ENCODE results near the gene MT1X.
"Not testable (repeated sequence)": the region's sequence is repeated elsewhere in the genome, so short reads cannot be mapped to it uniquely, and the experiment has no call there.

Gene MT1X

DNA sequence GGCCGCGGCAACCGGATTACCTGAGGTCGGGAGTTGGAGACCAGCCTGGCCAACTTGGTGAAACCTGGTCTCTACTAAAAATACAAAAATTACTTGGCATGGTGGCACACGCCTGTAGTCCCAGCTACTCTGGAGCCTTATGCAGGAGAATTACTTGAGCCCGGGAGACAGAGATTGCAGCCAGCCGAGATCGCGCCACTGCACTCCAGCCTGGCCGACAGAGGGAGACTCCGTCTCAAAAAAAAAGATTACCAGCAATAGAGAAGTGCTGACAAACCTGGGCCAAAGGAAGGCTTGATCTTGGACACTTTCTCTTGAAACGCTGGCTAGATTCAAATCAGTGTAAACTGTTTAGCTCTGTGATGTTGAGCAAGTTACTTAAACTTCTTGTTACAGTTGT lies 8.3 kb upstream of the MT1X start:
- peak; percentile 42 to 56 for DNase-seq (ENCODE audit: low read depth in 2 of 2)
- H3K4me3 ChIP-seq (replicated peaks in 1 of 2; ENCODE audit: low read depth in 2 of 2, low read length in 2 of 2): no peak overlapping the region
- TF ChIP-seq, protein P1, sequence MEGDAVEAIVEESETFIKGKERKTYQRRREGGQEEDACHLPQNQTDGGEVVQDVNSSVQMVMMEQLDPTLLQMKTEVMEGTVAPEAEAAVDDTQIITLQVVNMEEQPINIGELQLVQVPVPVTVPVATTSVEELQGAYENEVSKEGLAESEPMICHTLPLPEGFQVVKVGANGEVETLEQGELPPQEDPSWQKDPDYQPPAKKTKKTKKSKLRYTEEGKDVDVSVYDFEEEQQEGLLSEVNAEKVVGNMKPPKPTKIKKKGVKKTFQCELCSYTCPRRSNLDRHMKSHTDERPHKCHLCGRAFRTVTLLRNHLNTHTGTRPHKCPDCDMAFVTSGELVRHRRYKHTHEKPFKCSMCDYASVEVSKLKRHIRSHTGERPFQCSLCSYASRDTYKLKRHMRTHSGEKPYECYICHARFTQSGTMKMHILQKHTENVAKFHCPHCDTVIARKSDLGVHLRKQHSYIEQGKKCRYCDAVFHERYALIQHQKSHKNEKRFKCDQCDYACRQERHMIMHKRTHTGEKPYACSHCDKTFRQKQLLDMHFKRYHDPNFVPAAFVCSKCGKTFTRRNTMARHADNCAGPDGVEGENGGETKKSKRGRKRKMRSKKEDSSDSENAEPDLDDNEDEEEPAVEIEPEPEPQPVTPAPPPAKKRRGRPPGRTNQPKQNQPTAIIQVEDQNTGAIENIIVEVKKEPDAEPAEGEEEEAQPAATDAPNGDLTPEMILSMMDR (IDR thresholded peaks at IDR 0.05; ENCODE audit: low read depth, low read length): peak; percentile 52

DNA sequence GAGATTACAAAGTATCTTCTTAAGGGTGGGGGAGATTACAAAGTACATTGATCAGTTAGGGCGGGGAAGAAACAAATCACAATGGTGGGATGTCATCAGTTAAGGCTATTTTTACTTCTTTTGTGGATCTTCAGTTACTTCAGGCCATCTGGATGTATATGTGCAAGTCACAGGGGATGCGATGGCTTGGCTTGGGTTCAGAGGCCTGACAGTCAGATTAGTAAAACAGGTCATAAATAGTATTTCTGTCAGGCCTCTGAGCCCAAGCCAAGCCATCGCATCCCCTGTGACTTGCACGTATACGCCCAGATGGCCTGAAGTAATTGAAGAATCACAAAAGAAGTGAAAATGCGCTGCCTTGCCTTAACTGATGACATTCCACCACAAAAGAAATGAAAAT lies 7.7 kb upstream of the MT1X start:
- DNase-seq (ENCODE audit: low read depth in 2 of 2); H3K4me3 ChIP-seq (replicated peaks in 1 of 2; ENCODE audit: low read depth in 2 of 2, low read length in 2 of 2): not testable (repeated sequence)

DNA sequence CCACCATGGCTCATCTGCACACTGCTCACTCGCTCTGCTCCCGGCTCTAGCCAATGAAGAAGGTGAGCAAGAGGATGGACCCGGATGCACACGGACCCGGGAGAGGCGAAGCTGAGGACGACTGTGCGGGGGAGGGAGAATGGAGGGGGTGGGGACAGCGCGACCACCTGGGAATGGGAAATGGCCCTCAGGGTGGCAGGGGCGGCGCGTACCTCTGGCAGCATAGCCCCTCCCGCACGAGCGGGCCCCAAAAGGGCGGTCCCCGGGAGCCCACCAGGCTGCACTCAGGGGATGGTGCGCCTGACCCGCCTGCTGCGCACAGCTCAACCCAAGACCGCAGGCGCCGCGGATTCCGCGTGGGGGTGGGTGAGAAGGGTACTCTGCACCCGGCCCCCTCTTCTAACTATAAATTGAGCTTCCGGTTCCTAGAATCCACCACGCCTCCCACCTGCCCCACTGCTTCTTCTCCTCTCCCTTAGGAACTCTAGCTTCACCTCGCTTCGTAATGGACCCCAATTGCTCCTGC lies 6.5 kb upstream of the MT1X start:
- TF ChIP-seq, protein P1 (IDR thresholded peaks at IDR 0.05; ENCODE audit: low read depth, low read length): no peak
- no peak for DNase-seq (ENCODE audit: low read depth in 2 of 2)
- H3K4me3 ChIP-seq (replicated peaks in 1 of 2; ENCODE audit: low read depth in 2 of 2, low read length in 2 of 2): no peak overlapping the region

DNA sequence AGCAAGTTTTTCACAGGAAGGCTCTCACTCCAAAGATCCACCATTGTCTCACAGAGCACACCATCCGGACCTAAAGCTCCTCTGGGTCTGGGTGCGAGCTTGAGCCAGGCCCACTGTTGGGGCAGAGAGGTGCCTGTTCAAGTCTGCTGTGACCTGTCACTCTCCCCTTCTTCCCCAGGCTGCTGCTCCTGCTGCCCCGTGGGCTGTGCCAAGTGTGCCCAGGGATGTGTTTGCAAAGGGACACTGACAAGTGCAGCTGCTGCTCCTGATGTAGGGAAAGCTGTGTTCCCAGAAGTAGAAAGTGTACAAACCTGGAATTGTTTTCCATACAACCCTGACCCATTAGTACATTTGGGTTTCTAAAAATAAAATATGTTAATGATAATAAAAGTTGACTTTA lies 4.8 kb upstream of the MT1X start:
- DNase-seq (ENCODE audit: low read depth in 2 of 2): no peak
- no peak overlapping the region for H3K4me3 ChIP-seq (replicated peaks in 1 of 2; ENCODE audit: low read depth in 2 of 2, low read length in 2 of 2)
- TF ChIP-seq, protein P1 (IDR thresholded peaks at IDR 0.05; ENCODE audit: low read depth, low read length): no peak

DNA sequence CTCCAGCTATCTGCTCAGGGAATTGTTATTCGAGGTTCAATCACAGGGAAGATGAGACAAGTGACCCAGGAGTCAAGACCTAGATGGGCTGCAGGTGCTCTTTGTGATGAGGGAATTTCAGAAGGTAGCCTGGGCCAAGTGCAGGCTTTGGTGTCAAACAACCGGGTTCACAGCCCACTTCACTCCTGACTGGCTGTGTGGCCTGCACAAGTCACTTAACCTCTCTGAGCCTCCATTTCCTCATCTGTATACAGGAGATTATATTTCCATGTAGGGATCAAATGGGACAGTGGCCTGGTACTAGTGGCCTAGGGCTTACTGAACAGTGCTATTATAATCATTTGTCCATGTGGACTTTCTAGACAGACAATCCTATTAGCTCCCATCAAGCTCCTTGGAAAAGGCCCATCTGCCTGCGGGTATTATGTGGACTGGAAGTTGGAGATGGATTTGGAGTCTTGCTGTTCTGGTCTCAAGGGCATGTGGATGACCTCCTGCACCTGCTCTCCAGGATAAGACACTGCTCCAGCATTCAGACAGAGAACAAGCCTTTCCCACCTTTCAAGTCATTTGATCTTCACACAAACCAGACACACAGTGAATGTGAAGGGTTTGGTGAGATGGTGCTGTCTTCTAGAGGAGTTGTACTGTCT lies 3.1 kb upstream of the MT1X start:
- DNase-seq (ENCODE audit: low read depth in 2 of 2): no peak
- TF ChIP-seq, protein P1 (IDR thresholded peaks at IDR 0.05; ENCODE audit: low read depth, low read length): no peak
- H3K4me3 ChIP-seq (replicated peaks in 1 of 2; ENCODE audit: low read depth in 2 of 2, low read length in 2 of 2): no peak overlapping the region

DNA sequence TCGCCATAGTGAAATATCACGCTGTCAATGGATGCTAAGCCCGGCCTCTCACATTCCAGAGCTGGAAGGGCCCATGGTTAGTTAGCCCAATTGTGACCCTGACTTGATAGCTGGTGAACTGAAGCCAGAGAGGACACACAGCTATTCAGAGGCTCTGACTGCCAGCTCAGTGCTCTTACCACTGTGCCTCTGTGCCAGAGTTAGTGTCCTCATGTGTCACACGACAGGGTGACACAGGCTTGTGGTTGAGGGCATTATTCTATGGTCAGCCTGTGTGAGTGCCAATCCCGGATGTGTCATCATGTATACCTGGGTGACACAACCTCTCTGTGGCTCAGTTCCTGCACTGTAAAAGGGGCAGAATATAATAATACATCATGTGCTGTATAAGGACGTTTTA lies 2.5 kb upstream of the MT1X start:
- no peak for DNase-seq (ENCODE audit: low read depth in 2 of 2)
- H3K4me3 ChIP-seq (replicated peaks in 1 of 2; ENCODE audit: low read depth in 2 of 2, low read length in 2 of 2): no peak overlapping the region
- TF ChIP-seq, protein P1 (IDR thresholded peaks at IDR 0.05; ENCODE audit: low read depth, low read length): no peak

DNA sequence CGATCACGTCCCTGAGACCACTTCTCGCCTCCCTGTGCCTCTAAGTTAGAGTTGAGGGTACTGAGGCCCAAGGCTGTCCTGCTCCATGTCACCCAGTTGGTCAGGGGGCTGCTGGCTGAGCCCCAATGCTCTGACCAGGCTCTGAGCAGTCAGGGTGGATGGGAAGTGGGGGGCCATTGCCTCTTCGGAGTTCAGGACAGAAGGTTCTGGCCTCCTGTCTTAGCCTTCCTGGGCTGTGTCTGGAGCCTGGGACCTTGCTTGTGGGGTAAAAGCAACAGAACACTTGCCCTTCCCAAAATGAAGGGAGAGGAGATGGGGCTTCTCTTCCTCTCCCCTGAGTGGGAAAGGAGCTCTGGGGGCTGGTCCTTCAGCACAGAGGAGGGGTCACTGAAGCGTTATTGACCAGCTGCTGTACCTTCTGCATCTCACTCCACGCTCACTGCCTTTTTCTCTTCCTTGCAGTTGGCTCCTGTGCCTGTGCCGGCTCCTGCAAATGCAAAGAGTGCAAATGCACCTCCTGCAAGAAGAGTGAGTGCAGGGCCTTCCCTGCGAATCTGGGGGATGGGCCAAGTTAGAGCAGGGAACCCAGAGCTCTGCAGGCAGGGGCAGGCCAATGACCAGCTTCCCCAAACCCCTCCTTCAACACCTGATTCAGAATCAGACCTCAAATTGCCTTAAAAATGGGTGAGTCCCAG lies 580 bp downstream of the MT1X start:
- DNase-seq (ENCODE audit: low read depth in 2 of 2): no peak
- TF ChIP-seq, protein P1 (IDR thresholded peaks at IDR 0.05; ENCODE audit: low read depth, low read length): no peak
- H3K4me3 ChIP-seq (replicated peaks in 1 of 2; ENCODE audit: low read depth in 2 of 2, low read length in 2 of 2): peak overlapping the region; percentile 52 to 70
